CD4-positive, alpha-beta T cell treated with Interleukin-17A for 4 hours (primary cell): ENCODE data around the gene SLC4A7.
"Not testable (repeated sequence)": the region's sequence is repeated elsewhere in the genome, so short reads cannot be mapped to it uniquely, and the experiment has no call there.

ENCODE experiments used
- DNase-seq: peaks from one replicate; pipeline ENCODE4 v3.0.0-alpha.2; 2020; ENCODE audit warnings: mixed read lengths

Gene SLC4A7

GRCh38 chr3:27484015-27484844 is at the start of gene SLC4A7:
Gene SLC4A7, minus strand, starts transcription at chr3:27484384. Its CDS starts 258 bp downstream, at chr3:27484126.
- DNase-seq = peak; percentile 99

GRCh38 chr3:27533261-27533607 is 49.0 kb upstream of the SLC4A7 start:
- DNase-seq = no peak

GRCh38 chr3:27532426-27533260 is 48.5 kb upstream of the SLC4A7 start:
- DNase-seq = no peak

GRCh38 chr3:27531193-27531751 is 47.1 kb upstream of the SLC4A7 start:
- DNase-seq = not testable (repeated sequence)

DNA sequence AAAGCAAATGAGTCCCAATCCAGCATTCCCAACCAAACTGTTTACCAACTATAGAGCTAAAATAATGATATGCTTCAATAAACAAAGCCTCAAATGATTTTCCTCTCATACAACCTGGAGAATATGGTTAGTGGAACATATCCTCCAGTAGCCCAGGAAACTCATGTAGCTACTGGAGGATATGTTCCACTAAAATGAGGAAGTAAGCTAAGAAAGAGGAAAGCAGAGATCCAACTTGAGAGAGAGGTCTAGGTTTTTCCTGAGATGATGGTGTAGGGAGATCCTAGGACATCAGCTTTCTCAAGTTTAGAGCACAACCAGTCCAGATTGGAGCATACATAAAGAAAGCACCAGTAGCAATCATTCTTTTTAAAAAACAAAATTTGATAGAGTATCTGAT is 44.6 kb upstream of the SLC4A7 start:
- no peak for DNase-seq

- no peak for DNase-seq
These were observed 42.6 kb upstream of the SLC4A7 start for GRCh38 chr3:27526614-27527315.

DNA sequence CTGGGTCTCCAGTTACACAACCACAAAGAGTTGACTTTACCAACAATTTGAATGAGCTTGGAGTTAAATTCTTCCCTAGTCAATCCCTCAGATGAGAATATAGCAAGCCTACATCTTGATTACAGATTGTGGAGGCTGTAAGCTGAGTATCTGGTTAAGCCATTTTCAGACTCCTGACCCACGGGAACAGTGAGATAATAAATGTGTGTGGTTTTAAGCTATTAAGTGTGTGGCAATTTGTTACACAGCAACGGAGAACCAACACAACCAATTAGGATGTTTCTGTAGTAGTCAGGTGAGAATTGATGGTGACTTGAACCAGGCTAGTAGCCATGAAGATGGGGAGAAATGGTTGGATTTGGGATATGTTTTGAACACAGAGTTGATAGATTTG is 37.7 kb upstream of the SLC4A7 start:
- DNase-seq = no peak

DNA sequence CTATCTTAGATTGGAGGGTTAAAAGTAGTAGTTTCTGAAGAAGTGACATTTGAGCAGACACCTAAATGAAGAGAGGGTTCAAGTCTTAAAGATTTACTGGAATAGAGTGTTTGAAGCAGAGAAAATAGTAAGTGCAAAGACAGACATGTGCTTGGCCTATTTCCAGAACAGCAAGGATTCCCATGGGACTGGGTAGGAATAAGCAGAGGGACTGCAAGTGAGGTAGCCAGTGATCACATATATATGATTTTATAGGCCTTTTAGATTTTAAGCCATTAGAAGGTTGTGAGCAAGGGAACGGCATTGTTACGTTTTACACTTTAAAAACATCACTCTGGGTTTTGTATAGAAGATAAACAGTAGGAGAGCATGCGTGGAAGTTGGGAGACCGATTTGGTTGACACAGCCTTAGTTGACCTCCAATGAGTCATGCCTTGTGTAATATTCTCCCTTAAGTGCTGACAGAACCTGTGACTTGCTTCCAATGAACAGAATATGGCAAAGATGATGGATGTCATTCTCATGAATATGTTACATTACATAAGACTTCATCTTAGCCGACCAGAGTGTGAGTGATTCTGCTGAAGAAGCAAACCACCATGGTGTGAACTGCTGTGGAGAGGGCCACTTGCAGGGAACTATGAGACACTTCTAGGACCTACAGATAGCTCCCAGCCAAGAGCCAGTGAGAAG is 37.1 kb upstream of the SLC4A7 start:
- DNase-seq = no peak

- no peak for DNase-seq
These were observed 27.7 kb upstream of the SLC4A7 start for GRCh38 chr3:27511724-27512422.

GRCh38 chr3:27509376-27509775 is 25.2 kb upstream of the SLC4A7 start:
- no peak for DNase-seq

- no peak for DNase-seq
These were observed 24.2 kb upstream of the SLC4A7 start for GRCh38 chr3:27508424-27508823.

DNA sequence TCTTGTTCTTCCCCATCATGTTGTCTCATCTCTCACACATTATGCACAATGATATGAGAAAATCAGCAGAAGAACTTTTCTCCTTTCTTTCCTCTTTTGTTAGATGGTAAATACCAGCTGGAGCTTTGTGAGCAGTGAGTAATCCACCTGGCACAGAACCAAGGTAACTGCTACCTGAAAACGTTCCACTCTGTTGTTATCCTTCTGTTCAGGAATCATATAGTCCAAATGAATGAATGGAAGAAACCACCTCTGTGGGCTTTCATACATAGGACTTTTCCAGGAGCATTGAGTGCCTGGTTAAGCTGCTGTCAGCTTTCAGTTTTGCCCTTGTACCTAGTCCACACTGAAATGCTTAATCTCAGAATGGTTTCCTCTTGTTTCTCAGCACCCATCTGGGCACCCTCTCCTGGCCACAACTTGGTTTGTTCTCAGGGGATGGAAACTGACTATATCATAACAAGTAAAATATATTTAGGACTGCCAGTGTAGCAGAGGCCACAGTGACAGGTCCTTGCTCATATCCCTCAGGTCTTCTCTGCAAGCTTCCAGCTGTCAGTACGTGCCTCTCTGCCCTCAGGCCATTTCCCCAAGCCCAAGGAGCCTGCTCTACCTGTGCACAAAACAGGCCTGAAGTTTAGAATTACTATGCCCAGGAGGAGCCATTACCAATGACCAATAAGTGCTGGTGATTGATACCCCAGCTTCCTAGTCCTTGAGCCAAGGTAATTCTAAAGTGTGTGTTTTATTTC is 23.5 kb upstream of the SLC4A7 start:
- no peak for DNase-seq

DNA sequence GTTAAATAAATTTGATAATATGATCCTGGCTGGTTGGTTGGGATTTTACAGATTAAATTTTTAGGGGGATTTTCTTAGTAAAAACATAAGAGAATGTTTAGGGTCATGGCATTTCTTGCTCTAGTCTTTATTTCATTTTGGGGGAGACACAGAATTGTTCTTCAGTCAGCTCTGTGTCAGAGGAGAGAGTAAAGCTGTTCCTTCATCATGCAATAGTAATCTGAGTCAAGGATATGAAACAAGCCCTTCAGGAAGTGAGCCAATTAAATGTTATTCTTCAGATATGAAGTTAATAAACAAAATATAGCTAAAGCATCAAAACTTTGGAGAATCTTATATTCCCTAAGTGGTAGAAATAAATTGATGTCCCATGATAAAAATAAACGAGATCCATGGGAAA is 22.9 kb upstream of the SLC4A7 start:
- no peak for DNase-seq

- DNase-seq = no peak
These were observed 20.6 kb upstream of the SLC4A7 start for GRCh38 chr3:27504749-27505148.

DNA sequence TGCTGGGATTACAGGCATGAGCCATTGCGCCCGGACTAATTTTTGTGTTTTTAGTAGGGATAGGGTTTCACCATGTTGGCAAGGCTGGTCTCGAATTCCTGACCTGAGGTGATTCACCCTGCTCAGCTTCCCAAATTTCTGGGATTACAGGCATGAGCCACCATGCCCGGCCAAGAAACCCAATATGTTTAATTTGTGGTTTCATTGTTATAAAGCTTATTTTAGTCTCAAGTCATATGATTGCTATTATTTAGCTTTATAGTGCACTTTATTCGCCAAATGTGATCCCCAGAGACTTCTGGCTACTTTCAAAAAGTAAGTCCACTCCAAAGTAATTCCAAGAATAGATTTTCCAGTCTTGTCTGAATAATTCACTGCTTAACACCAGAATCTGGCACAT is 19.3 kb upstream of the SLC4A7 start:
- DNase-seq = no peak

DNA sequence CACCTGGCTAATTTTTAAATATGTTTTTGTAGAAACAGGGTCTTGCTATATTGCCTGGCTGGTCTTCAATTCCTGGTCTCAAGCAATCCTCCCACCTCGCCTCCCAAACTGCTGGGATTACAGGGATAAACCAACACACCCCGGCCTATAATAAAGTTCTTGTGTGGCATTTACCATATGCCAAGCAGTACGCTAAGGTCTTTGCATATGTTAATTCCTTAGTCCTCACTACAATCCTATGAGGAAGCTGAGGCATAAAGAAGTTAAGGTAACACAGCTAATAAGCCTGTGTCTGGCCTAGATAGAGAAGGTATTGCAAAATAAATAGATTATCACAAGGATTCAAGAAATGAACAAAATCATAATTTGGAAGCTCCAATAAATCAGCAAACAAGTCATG is 17.6 kb upstream of the SLC4A7 start:
- DNase-seq = no peak

DNA sequence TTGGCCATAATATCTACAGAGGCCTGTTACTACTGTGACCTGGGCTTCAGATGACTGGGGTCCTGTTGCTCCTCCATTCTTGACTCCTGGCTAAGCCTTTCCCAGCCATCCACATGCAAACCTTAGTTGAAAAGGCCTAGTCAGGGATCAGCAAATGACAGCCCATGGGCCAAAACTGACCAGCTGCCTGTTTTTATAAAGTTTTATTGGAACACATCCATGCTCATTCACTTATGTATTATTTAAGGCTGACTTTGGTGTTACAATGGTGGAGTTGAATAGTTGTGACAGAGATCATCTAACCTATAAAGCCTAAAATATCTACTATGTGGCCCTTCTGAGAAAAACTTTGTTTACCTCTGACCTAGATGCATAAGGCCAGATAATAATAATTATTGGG is 16.8 kb upstream of the SLC4A7 start:
- no peak for DNase-seq

- no peak for DNase-seq
These were observed 15.9 kb upstream of the SLC4A7 start for GRCh38 chr3:27500035-27500434.

- DNase-seq = no peak
These were observed 10.6 kb upstream of the SLC4A7 start for GRCh38 chr3:27494784-27495183.

DNA sequence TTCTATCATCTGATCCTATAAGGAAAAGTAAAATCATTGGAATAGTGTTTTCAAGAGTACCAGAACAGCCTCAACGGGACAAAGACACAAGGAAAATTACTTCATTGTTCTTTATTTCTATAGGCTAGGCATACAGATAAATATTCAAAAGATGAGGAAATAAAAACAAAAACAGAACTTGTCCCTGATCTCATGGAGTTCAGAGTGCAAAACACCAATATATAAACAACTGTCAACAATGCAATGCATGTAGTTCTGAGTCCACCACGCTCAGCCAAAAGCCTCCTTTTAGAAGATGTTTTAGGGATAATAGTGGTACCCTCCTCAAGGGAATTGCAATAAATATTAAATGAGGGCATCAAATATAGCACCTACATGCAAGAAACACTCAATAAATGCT is 4.6 kb upstream of the SLC4A7 start:
- DNase-seq = no peak

- no peak for DNase-seq
These were observed 3.2 kb upstream of the SLC4A7 start for GRCh38 chr3:27487383-27487782.
